Keratinocyte (primary cell): Measurements from ENCODE around the gene CTNND1. TPM values are rescaled to one million over a fixed set of nuclear protein-coding genes. Genes with fewer than 3 reads are reported as not detected.
A peak's percentile ranks its signal among the peaks of the same experiment; 100 is the strongest.

Source experiments
- DNase-seq: peaks from one replicate; pipeline ENCODE4 v3.0.0-alpha.2; 2011; ENCODE audit warnings: low read depth, missing footprints, low spot score
- FAIRE-seq: peaks from 2 replicates; lab custom pipeline; 2011; peaks lifted over from hg19 to GRCh38; lab: Jason Lieb, UNC
- H2AFZ ChIP-seq: 2 replicates; pipeline ENCODE4 v1.6.0; 2012; ENCODE audit warnings: low read length, control low read depth, inconsistent platforms; ENCODE audit not compliant: control insufficient read depth
- H3K27ac ChIP-seq: 2 replicates; pipeline ENCODE4 v1.5.1; 2011; ENCODE audit warnings: low read length; ENCODE audit not compliant: control insufficient read depth, insufficient read depth
- H3K27me3 ChIP-seq: 3 replicates; pipeline ENCODE4 v1.6.0; 2011; ENCODE audit warnings: low read length; ENCODE audit not compliant: control insufficient read depth, insufficient read depth; ENCODE audit errors: extremely low read depth
- H3K36me3 ChIP-seq, 2 experiments: 2 replicates in 1 of 2; 3 replicates in 1 of 2; pipeline ENCODE4 v1.5.1; 2011; ENCODE audit warnings: low read length in 2 of 2, mild to moderate bottlenecking in 1 of 2; ENCODE audit not compliant: control insufficient read depth in 2 of 2, insufficient read depth in 2 of 2; ENCODE audit errors: extremely low read depth in 1 of 2
- H3K4me1 ChIP-seq: 3 replicates; pipeline ENCODE4 v1.5.1; 2011; ENCODE audit warnings: low read length; ENCODE audit not compliant: control insufficient read depth, insufficient read depth; ENCODE audit errors: extremely low read depth
- H3K4me2 ChIP-seq: 3 replicates; pipeline ENCODE4 v1.6.0; 2011; ENCODE audit warnings: low read depth, low read length; ENCODE audit not compliant: control insufficient read depth, insufficient read depth; ENCODE audit errors: extremely low read depth
- H3K4me3 ChIP-seq, 3 experiments: fragments of 200-600 bp in 1 of 3; sonication (generic) in 1 of 3; 2 replicates in 2 of 3; 3 replicates in 1 of 3; pipeline ENCODE4 v1.5.1; 2011 to 2016; ENCODE audit warnings: low read length in 3 of 3, mild to moderate bottlenecking in 3 of 3, control low read depth in 2 of 3, inconsistent platforms in 1 of 3, low read depth in 1 of 3, mixed read lengths in 1 of 3, mixed run types in 1 of 3, moderate library complexity in 1 of 3; ENCODE audit not compliant: control insufficient read depth in 2 of 3, insufficient read depth in 2 of 3; ENCODE audit errors: extremely low read depth in 1 of 3
- H3K79me2 ChIP-seq: 2 replicates; pipeline ENCODE4 v1.6.0; 2012; ENCODE audit warnings: low read length; ENCODE audit not compliant: control insufficient read depth, insufficient read depth
- H3K9ac ChIP-seq: 3 replicates; pipeline ENCODE4 v1.6.0; 2011; ENCODE audit warnings: low read length; ENCODE audit not compliant: control insufficient read depth, insufficient read depth; ENCODE audit errors: extremely low read depth
- H3K9me1 ChIP-seq: 3 replicates; pipeline ENCODE4 v1.6.0; 2011; ENCODE audit warnings: low read length; ENCODE audit not compliant: control insufficient read depth, insufficient read depth; ENCODE audit errors: extremely low read depth
- H3K9me3 ChIP-seq: 2 replicates; pipeline ENCODE4 v1.5.1; 2012; ENCODE audit warnings: low read depth, low read length; ENCODE audit not compliant: control insufficient read depth
- H4K20me1 ChIP-seq: 3 replicates; pipeline ENCODE4 v1.6.0; 2011; ENCODE audit warnings: low read length; ENCODE audit not compliant: control insufficient read depth, insufficient read depth; ENCODE audit errors: extremely low read depth
- CTCF ChIP-seq, 3 experiments: IDR thresholded peaks in 1 of 3; conservative IDR thresholded peaks in 1 of 3; optimal IDR thresholded peaks in 1 of 3; 2 replicates in 2 of 3; 3 replicates in 1 of 3; pipeline versions ENCODE3 to v1.5.1; 2011; ENCODE audit warnings: low read length in 3 of 3, mild to moderate bottlenecking in 3 of 3, moderate library complexity in 2 of 3, control low read depth in 1 of 3, inconsistent platforms in 1 of 3; ENCODE audit not compliant: insufficient read depth in 2 of 3; ENCODE audit errors: extremely low read depth in 1 of 3
- EZH2 ChIP-seq: IDR thresholded peaks from one replicate; pipeline ENCODE4 v1.6.1; 2012; ENCODE audit warnings: inconsistent platforms, mild to moderate bottlenecking, low read length, moderate library complexity
- dilution Hi-C: fragments of 300-500 bp; cut with MboI; formaldehyde crosslinking; loops from one replicate; pipeline ENCODE4 v1.7.0; 2020; ENCODE audit warnings: low sequenced_read_pairs; ENCODE audit not compliant: extremely low pct_ligation_motif_present
- polyA plus RNA-seq, 5 experiments: library from polyadenylated mRNA; depleted of rRNA in 3 of 5; stranded (reverse) in 3 of 5; stranded (forward) in 1 of 5; unstranded in 1 of 5; fragments of >200 nt; gene quantifications; 1 replicate in 1 of 5; 2 replicates in 3 of 5; 3 replicates in 1 of 5; pipeline versions ENCODE4 v1.2.1 to v1.2.3, GENCODE V29; 2011 to 2012; ENCODE audit warnings: missing spikeins in 2 of 5, low read depth in 1 of 5, low replicate concordance in 1 of 5

CTNND1 gene
- polyA plus RNA-seq, 1 donor (not counting 4 experiments of a cell fraction or from before 2014, with no cell fraction given): 144 TPM

GRCh38 chr11:57786436-57786835 is 24.8 kb downstream of the CTNND1 start:
- H3K4me2 ChIP-seq: no peak overlapping the region
- no peak overlapping the region for H2AFZ ChIP-seq
- H3K27ac ChIP-seq: peak overlapping the region; percentile 93
- peaks cover 48% of the 10 kb centered on the region for H3K4me1 ChIP-seq
- no peak overlapping the region for H3K9ac ChIP-seq
- FAIRE-seq (no peak), DNase-seq (no peak)
- TF ChIP-seq EZH2: no peak
- no peak for TF ChIP-seq CTCF (optimal IDR thresholded peaks at IDR 0.05 in 1 of 3, IDR thresholded peaks at IDR 0.05 in 1 of 3, conservative IDR thresholded peaks at IDR 0.05 in 1 of 3; ENCODE audit: extremely low read depth in 1 of 3, insufficient read depth in 2 of 3, low read length in 3 of 3)
- dilution Hi-C loops: no loop called here
- H3K9me3 ChIP-seq: no peaks in the 10 kb centered on the region
- peaks cover 95% of the 10 kb centered on the region for H3K79me2 ChIP-seq
- H3K9me1 ChIP-seq: no peaks in the 10 kb centered on the region
- H3K4me3 ChIP-seq: no peak overlapping the region
- peaks cover 5% of the 10 kb centered on the region for H4K20me1 ChIP-seq
- H3K36me3 ChIP-seq: peaks cover 2 to 5% of the 10 kb centered on the region in 2 experiments
- H3K27me3 ChIP-seq: no peaks in the 10 kb centered on the region

GRCh38 chr11:57787006-57787604 is 25.5 kb downstream of the CTNND1 start:
- H3K9me3 ChIP-seq: no peaks in the 10 kb centered on the region
- peaks cover 5% of the 10 kb centered on the region for H4K20me1 ChIP-seq
- no peak overlapping the region for H2AFZ ChIP-seq
- H3K27me3 ChIP-seq: no peaks in the 10 kb centered on the region
- peak overlapping the region; percentile 43 for H3K9ac ChIP-seq
- peak overlapping the region; percentile 91 for H3K4me2 ChIP-seq
- dilution Hi-C loops: no loop called here
- H3K4me3 ChIP-seq: no peak overlapping the region
- no peak for TF ChIP-seq CTCF (optimal IDR thresholded peaks at IDR 0.05 in 1 of 3, IDR thresholded peaks at IDR 0.05 in 1 of 3, conservative IDR thresholded peaks at IDR 0.05 in 1 of 3; ENCODE audit: extremely low read depth in 1 of 3, insufficient read depth in 2 of 3, low read length in 3 of 3)
- TF ChIP-seq EZH2: no peak
- peaks cover 48% of the 10 kb centered on the region for H3K4me1 ChIP-seq
- peaks cover 95% of the 10 kb centered on the region for H3K79me2 ChIP-seq
- H3K9me1 ChIP-seq: no peaks in the 10 kb centered on the region
- peaks cover 4 to 8% of the 10 kb centered on the region in 2 experiments for H3K36me3 ChIP-seq
- DNase-seq: no peak
- peak overlapping the region; percentile 93 for H3K27ac ChIP-seq
- FAIRE-seq: peak; percentile 49
